HepG2 (cell line): ENCODE data around the gene FITM1. TPM values are rescaled to one million over a fixed set of nuclear protein-coding genes. Genes with fewer than 3 reads are reported as not detected.

ENCODE experiments used
- BCL3 ChIP-seq: sonication (generic); formaldehyde crosslinking; IDR thresholded peaks from 2 replicates; pipeline ENCODE4 v1.5.1; 2020; ENCODE audit warnings: mild to moderate bottlenecking, missing genetic modification reagents, moderate library complexity
- DZIP1 ChIP-seq: sonication (generic); formaldehyde crosslinking; IDR thresholded peaks from 2 replicates; pipeline ENCODE4 v1.5.0; 2020; ENCODE audit warnings: mild to moderate bottlenecking, missing genetic modification reagents
- FOSL2 ChIP-seq: sonication (generic); formaldehyde crosslinking; IDR thresholded peaks from 2 replicates; pipeline ENCODE4 v1.4.0; 2020; ENCODE audit warnings: missing genetic modification reagents
- HBP1 ChIP-seq: IDR thresholded peaks from 2 replicates; pipeline ENCODE4 v1.6.1; 2016; ENCODE audit warnings: low read depth, control low read depth
- HCFC1 ChIP-seq: fragments of 150-350 bp; IDR thresholded peaks from 2 replicates; pipeline ENCODE4 v1.6.1; 2014; ENCODE audit warnings: low read depth, low read length
- KAT8 ChIP-seq: IDR thresholded peaks from 2 replicates; pipeline ENCODE4 v1.6.1; 2016; ENCODE audit warnings: missing genetic modification reagents, missing compliant biosample characterization
- KDM6A ChIP-seq: IDR thresholded peaks from 2 replicates; pipeline ENCODE4 v1.6.1; 2016; ENCODE audit warnings: low read depth
- KMT2A ChIP-seq: sonication (generic); formaldehyde crosslinking; IDR thresholded peaks from 2 replicates; pipeline ENCODE4 v1.4.0; 2020; ENCODE audit warnings: missing genetic modification reagents
- MAZ ChIP-seq, 2 experiments: sonication (generic) in 1 of 2; formaldehyde crosslinking in 1 of 2; IDR thresholded peaks; 2 replicates each; pipeline versions ENCODE4 v1.5.0 to v1.6.1; 2012 to 2020; ENCODE audit warnings: low read depth in 2 of 2, mild to moderate bottlenecking in 2 of 2, borderline replicate concordance in 1 of 2, improper control_type of control experiment in 1 of 2, low read length in 1 of 2, missing genetic modification reagents in 1 of 2, moderate library complexity in 1 of 2
- SMAD1 ChIP-seq: sonication (generic); formaldehyde crosslinking; IDR thresholded peaks from 2 replicates; pipeline ENCODE4 v1.4.0; 2020; ENCODE audit warnings: missing genetic modification reagents, low read depth, mild to moderate bottlenecking, borderline replicate concordance
- SMAD9 ChIP-seq: sonication (generic); formaldehyde crosslinking; IDR thresholded peaks from 2 replicates; pipeline ENCODE4 v1.5.1; 2020; ENCODE audit warnings: mild to moderate bottlenecking, missing genetic modification reagents
- STAT5B ChIP-seq: sonication (generic); formaldehyde crosslinking; IDR thresholded peaks from 2 replicates; pipeline ENCODE4 v1.4.0; 2020; ENCODE audit warnings: missing genetic modification reagents
- YY1 ChIP-seq: IDR thresholded peaks from 2 replicates; pipeline ENCODE4 v1.6.1; 2011; ENCODE audit warnings: low read length, low read depth, moderate library complexity, mild to moderate bottlenecking; ENCODE audit not compliant: insufficient read depth, insufficient replicate concordance
- ZBTB37 ChIP-seq: sonication (generic); formaldehyde crosslinking; IDR thresholded peaks from 2 replicates; pipeline ENCODE4 v1.4.0; 2020; ENCODE audit warnings: mild to moderate bottlenecking, missing genetic modification reagents
- ZC3H13 ChIP-seq: sonication (generic); formaldehyde crosslinking; IDR thresholded peaks from 2 replicates; pipeline ENCODE4 v1.8.1; 2023; ENCODE audit warnings: mild to moderate bottlenecking, missing genetic modification reagents, moderate library complexity
- ZFP36 ChIP-seq: fragments of 150-350 bp; IDR thresholded peaks from 2 replicates; pipeline ENCODE4 v1.6.1; 2018; ENCODE audit warnings: borderline replicate concordance, low read length, low read depth; ENCODE audit not compliant: partially characterized antibody
- ZNF138 ChIP-seq: sonication (generic); formaldehyde crosslinking; IDR thresholded peaks from 2 replicates; pipeline ENCODE4 v1.5.0; 2020; ENCODE audit warnings: mild to moderate bottlenecking, low read depth, missing genetic modification reagents
- ZNF354B ChIP-seq: sonication (generic); formaldehyde crosslinking; IDR thresholded peaks from 2 replicates; pipeline ENCODE4 v1.8.0; 2022; ENCODE audit warnings: mild to moderate bottlenecking, missing genetic modification reagents
- ZNF432 ChIP-seq: sonication (generic); formaldehyde crosslinking; IDR thresholded peaks from 2 replicates; pipeline ENCODE4 v1.5.0; 2020; ENCODE audit warnings: missing genetic modification reagents, mild to moderate bottlenecking, borderline replicate concordance
- ZNF557 ChIP-seq: sonication (generic); formaldehyde crosslinking; IDR thresholded peaks from 2 replicates; pipeline ENCODE4 v1.4.0; 2020; ENCODE audit warnings: missing genetic modification reagents
- ZNF672 ChIP-seq: sonication (generic); formaldehyde crosslinking; IDR thresholded peaks from 2 replicates; pipeline ENCODE4 v1.8.1; 2022; ENCODE audit warnings: missing genetic modification reagents
- ZNF674 ChIP-seq: sonication (generic); formaldehyde crosslinking; IDR thresholded peaks from 2 replicates; pipeline ENCODE4 v1.5.0; 2020; ENCODE audit warnings: low read depth, mild to moderate bottlenecking, missing genetic modification reagents
- ZNF790 ChIP-seq: sonication (generic); formaldehyde crosslinking; IDR thresholded peaks from 2 replicates; pipeline ENCODE4 v1.8.0; 2022; ENCODE audit warnings: missing genetic modification reagents, mild to moderate bottlenecking, borderline replicate concordance
- polyA plus RNA-seq, 8 experiments: library from polyadenylated mRNA; depleted of rRNA in 3 of 8; stranded (reverse) in 7 of 8; unstranded in 1 of 8; fragments of >200 nt; fragmentation: Illumina TruSeq in 4 of 8; extraction: Trizol in 4 of 8; gene quantifications; 2 replicates each; pipeline versions ENCODE4 v1.2.1 to v1.2.3, GENCODE V29; 2011 to 2016; ENCODE audit warnings: low read depth in 4 of 8, missing spikeins in 1 of 8, mixed read lengths in 1 of 8; ENCODE audit not compliant: insufficient read depth in 1 of 8
- total RNA-seq, 5 experiments: library from RNA; depleted of rRNA; stranded (reverse); fragments of >200 nt; fragmentation: Illumina TruSeq; extraction: Trizol; gene quantifications; 2 replicates each; pipeline ENCODE4 v1.2.3, GENCODE V29; 2016; ENCODE audit warnings: low read depth in 1 of 5

Gene FITM1
- total and polyA plus RNA-seq, 2 of the 13 experiments (the other 11 are each of a cell fraction or from before 2014, with no cell fraction given): 2.7 to 5.8 TPM

GRCh38 chr14:24130717-24131548 lies 474 bp downstream of the FITM1 start (continued):
- TF ChIP-seq HBP1 (CRISPR knock-in tag) (no peak), STAT5B (no peak), DZIP1 (CRISPR knock-in tag) (no peak), ZFP36 (no peak), ZNF557 (CRISPR knock-in tag) (no peak), ZC3H13 (CRISPR knock-in tag) (no peak), HCFC1 (no peak), BCL3 (CRISPR knock-in tag) (peak; percentile 39; the same call in 1 of the 2 replicates), YY1 (peak; percentile 42), ZNF354B (CRISPR knock-in tag) (no peak), FOSL2 (CRISPR knock-in tag) (0 out of 2 replicates have a peak, but pooled peaks have one; percentile 28), ZNF674 (CRISPR knock-in tag) (no peak), SMAD9 (no peak), ZNF432 (CRISPR knock-in tag) (no peak), KDM6A (CRISPR knock-in tag) (no peak), ZNF138 (CRISPR knock-in tag) (peak; percentile 57; the same call in 1 of the 2 replicates), MAZ (IDR thresholded peaks at IDR 0.05; ENCODE audit: borderline replicate concordance, low read depth, low read length) (no peak), MAZ (CRISPR knock-in tag; IDR thresholded peaks at IDR 0.05; ENCODE audit: low read depth) (peak; percentile 47; the same call in 1 of the 2 replicates), SMAD1 (peak; percentile 32; the same call in 1 of the 2 replicates), ZBTB37 (CRISPR knock-in tag) (peak; percentile 94), KAT8 (CRISPR knock-in tag) (peak; percentile 79), ZNF672 (CRISPR knock-in tag) (no peak), ZNF790 (CRISPR knock-in tag) (no peak), KMT2A (CRISPR knock-in tag) (no peak)
